ENCODE measurements around the gene CREBBP.

The CREBBP gene

DNA sequence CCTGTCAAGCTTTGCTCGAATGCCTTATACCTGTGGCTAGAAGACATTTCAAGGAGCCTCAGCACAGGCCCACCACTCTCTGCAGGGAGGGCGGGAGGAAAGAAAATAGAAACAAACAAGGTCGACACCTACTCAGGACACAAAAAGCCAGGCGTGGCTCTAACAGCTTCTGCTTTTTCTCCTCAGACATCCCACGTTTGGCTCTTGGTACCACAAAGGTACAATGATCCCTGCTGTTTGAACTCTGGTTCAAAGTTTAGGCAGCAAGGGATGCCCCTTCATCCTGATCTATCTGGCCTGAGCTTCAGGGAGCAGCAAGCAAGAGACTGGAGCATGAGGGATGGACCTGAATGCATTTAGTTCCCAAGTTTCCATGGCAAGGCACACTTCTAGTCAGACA lies 57.1 kb downstream of the CREBBP start:
- no peak for FAIRE-seq

DNA sequence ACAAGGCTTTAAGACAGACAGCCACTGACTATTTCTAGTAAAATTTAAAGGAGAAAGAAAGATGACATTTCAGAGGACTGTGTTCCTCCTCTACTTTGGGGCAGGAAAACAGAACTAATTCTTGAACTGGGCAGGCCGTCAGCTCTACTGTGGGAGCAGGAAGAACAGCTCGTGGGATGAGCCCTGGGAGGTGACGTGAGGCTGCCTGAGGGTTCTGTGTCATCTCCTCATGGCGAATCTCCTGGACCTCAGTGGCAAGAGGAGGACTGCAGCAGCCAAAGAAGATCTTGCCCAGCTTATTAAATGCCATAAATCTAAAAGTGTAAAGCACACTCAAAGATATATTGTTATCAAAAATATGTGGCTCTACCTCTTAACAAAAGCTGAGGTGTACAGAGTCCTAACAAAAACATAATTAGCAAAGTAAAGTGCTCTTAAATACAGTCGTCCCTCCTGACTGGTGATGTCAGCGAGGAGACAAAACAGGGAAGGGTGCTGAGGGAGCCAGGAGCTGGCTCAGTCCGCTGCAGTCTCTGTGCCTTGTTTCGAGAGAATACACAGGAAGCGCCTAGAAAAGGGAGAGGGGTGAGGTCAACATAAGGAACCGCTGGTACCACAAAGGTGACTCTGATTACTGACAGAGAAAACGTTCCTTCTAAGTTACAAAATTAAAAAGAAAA lies 58.0 kb downstream of the CREBBP start:
- FAIRE-seq: no peak

DNA sequence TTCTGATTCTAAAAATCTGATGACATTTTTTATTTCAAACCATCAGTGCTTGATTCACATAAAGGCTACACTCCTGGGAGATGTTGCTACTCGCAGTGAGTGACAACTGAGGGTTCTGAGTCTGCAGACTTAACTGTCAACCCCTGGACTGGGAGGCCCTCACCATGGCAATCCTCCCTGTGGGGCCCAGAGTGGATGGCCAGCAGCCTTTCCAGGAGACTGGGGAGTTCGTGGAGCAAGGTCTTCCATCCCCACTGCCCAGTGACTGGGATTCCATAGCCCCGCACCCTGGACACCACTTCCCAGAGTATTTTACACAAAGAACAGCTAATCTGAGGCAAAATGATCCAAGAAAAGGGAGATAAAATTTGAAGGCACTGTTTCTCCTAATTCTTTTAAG lies 59.3 kb downstream of the CREBBP start:
- FAIRE-seq: no peak

DNA sequence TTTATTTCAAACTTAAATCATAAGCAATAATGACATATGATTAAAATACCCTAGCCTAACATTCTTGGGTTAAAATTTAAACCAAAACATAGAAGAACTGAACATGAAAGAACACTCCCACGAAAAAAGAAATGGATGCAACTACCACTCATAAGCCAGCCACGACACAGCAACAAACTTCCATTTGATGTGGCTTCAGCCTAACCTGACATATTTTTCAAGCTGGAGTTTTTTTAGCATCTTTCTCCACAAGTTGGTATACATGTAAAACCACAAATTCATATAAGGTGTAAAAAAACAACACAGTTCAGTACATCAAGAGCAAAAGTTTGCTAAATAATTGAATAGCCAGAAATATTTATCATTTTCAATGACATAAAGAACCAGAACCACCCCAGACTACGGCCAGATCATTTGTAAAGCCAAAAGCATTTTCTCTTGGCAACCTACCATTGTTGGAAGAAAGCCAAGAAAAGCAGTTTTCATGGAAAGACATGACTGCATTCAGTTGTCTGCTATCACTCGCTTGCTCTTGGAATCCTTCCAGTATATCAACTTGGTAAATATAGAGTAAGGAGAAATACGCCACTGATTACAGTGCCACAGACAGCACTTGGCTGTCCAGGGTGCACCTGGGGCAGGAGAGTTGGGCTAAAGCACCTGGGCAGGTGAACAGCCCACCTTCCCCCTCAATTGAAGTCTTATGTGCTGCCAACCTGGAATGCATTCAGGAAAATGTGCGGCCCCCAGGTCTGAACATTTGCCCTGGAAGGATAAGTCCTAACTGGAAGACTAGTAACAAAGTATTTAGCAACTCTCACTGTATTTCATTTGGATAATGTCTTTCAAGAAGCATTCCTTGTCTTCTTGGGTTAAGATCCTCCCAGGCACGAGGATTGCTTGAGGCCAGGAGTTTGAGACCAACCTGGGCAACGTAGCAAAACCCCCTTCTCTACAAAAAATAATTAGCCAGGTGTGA lies 60.5 kb downstream of the CREBBP start:
- FAIRE-seq: peak; percentile 98

DNA sequence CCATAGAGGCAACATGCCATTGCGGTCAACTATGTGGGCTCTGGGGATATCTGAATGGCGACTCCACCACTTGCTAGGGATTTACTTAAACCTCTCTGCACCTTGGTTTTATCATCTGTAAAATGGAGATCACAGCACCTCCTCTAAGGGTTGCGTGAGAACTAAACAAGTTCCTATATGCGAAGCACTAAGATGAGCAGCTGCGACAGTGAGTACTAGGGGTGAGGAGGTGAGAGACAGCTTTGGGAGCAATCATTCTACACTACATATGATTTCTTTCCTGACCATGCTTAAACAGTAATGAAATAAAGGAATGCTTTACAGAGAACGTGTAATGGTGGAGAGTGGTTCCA lies 61.4 kb downstream of the CREBBP start:
- no peak for FAIRE-seq

DNA sequence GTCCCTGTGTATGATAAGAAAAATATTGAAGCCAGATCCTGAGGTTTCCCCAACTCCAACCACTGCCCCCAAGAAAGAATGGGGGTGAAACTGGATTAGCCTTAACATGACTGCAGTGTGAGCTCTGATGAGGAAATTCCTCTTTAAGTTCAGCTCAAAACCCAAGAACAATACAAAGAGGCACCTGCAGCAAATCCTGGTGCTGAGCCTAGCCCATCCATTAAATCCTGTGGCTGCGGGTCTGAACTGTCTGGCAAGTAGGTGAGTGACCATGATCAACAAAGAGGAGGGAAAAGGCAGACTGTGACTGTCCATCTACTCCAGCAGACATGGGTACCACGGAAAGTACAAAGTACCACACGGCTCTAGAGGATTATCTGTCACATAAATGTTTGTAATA lies 64.2 kb downstream of the CREBBP start:
- no peak for FAIRE-seq

DNA sequence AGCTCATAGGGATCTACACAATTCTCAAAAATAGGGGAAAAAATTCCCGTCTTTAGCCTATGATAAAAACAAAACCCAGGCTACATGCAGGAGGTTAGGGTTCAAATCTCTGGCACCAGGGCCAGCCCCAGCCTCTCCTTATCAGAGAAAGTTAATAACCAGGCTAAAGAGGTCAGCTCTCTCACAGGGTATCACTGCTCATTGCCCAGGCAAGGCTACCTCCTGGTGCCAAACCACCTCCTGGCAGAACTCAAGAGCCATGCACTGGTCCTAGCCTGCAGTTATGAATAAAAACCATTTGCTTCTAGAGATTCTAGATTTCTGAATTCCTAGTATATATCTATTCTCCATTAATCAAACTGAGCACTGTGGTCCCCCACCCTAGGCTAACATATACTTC lies 65.8 kb downstream of the CREBBP start:
- no peak for FAIRE-seq

DNA sequence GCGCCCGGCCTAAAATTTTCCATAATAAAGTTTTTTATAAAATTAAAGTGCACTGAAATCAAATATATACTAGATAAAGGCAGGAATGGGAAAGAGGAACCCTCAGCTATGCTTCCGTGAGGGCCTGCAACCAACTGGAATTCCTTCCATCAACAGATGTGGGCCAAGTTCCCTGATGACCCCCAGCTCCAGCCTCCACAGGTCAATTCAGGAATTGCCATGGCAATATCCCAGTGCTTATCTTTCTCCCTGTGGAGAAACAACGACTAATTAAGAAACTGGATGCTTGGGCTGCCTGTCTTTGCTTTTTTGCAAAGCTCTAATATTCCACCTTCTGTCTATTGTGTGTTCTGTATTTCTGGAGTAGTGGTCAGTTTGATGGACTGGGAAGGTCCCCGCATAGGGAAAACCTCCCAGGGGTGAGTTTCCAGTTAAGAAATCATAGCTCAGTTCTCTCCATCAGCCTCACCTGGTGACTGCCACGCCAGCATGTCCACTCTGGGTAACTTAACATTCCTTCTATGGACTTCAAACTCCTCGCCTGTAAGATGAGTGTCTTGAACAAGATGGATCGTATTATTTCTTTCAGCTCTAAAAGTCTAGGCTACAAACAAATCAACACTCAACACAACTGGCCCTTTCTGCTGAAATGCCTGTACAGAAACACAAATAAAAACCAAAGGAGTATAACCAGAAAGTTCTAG lies 67.9 kb downstream of the CREBBP start:
- no peak for FAIRE-seq

DNA sequence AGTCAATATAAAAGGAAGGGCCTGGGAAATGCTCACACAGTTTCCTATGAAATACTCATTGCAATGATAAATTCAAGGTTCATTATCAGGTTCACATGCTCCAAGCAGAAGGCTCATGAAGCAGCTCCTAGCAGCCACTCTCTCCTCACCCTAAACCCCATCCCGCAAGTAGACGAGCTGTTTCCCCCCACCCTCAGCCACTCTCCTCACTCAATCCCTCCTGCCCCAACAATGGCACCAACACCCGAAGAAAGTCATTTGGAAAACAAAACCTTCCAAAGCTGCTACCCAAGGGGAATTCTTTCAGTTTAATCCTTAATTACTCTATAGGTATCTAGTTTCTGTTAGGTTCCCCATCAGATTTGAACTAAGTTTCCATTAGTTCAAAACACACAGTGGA lies 69.7 kb downstream of the CREBBP start:
- no peak for FAIRE-seq

DNA sequence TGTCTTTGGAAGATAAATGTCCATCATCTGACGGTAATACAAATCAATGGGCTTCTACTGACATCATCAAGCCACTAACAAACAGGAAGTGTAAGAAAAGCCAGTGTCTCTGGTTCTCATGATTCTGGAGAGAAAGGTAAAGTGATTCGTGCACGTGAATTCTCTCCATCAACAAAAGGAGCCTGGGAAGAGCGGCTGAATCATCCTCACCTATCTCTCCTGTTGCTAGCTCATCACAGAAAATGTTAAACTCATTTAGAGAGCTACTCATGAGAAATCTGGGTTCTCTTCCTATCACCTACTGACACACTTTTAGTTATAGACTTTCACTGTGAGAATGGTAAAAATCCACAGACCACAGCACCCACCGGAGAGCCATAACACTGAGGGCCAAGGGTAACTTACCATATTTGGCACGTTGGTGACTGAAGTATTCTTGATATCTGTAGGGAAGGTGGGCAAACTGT lies 70.3 kb downstream of the CREBBP start:
- no peak for FAIRE-seq

DNA sequence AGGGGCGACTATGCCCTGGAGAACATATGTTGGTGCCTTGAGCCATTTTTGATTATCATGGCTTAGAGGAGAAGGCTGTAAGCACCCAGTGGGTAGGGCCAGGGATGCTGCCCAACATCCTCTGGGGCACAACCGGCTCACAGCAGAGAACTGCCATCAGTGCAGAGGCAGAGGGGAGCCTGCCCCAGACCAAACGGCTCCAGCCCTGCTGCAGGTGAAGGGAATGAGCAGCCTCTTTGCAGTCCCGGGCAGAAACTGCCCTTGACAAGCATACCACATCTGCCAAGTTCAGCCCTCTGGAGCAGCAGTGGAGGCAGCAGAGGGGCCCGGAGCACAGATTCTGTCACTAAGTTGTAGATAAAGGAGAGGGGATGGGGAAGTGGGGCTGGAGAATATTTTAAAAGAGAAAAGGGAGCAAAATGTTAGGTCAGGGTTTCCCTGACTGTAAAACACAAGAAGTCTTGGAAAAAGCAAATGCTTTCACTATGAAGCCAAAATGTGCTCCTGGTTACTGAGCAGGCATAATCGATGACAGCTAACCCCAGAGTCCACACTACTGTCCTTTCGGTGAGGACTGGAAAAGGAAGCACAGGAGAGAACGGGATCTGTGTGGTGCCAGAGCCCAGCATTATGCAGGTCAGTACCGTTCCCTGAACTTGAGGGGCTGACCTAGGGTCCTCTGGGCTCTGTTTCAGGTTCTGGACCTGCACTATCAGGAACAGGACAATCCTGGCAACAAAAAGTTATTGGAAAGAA lies 72.0 kb downstream of the CREBBP start:
- FAIRE-seq: no peak

DNA sequence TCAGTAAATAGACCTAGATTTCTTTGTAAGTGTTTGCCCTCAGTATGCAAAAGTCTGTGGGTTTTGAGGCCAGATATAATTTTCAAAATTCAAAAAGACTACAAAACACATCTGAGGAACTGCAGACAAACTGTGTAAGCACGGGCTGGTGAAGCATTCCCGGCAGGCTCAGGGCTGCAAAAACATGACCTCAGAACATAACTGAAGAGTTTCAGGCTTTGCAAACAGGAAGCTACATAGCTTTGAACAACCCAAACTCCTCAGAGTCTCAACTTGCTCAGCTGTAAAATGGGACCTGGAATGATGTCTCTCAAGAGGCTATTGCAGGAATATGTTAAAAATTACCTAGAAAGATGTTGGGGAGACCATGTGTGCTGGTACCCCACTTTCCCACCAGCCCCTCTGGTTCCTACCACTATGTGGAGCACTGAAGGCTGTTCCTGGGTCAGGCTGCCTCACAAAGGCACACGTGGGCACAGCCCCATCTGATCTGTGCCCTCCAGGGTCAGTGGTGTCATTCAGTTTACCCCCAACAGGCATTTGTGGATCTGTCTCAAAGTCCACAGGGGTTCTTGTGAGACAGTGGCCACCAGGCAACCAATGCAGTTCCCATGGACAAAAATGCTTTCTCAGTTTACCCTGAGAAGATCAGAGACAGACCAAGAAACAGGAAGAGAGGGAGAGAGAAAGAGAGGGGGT lies 72.9 kb downstream of the CREBBP start:
- FAIRE-seq: no peak

DNA sequence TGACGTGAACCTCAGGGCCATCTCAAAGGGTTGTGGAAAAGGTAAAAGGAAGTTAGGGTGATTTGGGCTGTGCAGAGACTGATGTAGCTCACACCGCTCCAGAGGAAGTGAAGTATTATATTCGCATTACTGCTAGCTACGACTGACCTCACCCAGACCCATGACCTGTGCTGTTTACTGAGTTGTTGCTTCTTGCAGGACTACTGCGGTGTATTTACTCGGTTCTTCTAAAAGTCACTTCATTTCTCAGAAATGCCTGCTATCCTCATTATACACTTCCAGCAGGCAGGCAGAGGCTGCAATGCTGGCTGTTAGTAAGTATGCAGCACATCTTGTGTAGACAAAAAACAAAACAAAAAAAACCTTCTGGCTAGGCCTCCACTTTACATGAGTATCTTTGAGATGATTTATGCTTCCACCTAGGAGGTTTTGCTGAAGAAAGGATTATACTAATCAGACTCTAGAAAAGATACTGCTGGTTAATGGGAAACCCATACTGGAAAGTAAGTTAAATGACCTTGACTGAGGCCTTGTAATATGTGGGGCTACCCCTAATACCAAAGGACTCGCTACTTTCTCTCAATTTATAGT lies 76.0 kb downstream of the CREBBP start:
- FAIRE-seq: no peak

DNA sequence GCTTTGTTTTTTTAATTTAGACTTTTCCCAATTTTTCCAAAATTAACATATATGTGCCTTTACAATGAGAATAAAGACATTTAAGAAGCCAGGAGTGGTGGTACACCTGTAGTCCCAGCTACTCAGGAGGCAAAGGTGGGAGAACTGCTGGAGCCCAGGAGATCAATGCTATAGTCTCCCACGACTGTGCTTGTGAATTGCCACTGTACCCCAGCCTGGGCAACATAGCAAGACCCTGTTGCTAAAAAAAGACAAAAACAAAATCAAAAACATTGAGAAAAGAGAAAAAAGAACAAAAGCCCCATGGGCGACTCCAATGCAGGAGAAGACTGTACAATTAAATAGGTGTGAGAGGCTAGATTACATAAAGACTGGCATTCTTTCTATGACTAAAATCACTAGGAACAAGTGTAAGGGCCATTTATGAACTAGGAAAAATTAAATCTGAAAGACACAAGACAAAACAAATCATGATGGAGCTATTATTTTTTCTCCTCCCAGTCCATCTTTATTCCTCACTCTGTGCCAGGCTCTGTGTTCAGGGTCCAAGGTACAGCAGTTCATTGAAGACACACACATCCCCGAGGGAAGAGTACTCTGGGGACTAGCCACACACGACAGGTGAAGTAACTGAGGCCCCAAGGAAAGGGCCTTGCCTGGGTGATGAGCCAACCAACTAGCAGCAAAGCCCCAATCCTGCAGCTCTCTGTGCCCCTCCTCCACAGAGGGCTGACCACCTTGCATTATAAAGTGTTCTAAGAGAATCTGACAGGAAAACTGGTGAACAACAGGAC lies 79.8 kb downstream of the CREBBP start:
- no peak for FAIRE-seq

DNA sequence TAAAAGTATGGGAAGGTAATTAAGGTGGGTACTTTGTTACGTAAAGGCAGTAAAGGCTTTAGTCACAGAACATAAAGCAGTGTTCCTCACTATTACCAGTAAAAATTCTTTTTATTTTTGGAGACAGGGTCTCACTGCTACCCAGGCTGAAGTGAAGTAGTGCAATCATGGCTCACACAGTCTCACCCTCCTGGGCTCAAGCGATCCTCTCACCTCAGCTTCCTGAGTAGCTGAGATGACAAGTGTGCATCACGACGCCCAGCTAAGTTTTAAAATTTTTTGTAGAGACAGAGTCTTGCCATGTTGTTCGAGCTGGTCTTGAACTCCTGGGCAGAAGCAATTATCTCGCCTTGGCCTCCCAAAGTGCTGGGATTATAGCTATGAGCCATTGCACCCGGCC lies 80.5 kb downstream of the CREBBP start:
- FAIRE-seq: no peak

DNA sequence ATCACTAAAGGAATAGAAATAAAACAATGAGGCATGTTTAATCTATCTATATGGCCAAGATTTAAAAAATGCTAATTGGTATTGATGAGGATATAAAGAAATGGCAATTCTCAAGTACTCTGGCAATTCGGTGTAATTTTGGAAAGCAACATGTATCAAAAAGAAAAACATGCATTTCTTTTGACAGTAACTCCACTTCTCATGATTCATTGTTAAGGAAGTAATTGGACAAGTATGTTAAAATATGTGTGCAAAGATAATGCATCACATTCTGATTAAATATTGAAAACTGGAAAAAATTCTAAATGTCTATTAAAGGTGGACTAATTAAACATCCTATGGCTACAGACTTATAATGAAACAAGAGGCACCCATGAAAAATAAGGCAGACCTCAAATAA lies 81.2 kb downstream of the CREBBP start:
- FAIRE-seq: no peak

DNA sequence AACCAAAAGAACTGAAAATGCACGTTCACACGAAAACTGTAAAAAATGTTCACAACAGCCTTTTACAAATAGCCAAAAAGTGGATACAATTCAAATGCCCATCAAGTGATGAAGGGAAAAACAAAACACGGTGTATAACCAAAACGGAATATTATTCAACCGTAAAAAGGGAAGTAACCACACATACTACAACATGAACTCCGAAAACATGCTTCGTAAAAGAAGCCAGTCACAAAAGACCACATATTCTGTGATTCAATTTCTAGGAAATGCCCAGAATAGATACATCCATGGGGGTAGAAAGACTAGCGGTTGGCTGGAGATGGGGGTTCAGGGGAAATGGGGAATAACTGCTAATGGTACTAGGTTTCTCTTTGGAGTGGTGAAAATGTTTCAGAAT lies 81.7 kb downstream of the CREBBP start:
- no peak for FAIRE-seq

DNA sequence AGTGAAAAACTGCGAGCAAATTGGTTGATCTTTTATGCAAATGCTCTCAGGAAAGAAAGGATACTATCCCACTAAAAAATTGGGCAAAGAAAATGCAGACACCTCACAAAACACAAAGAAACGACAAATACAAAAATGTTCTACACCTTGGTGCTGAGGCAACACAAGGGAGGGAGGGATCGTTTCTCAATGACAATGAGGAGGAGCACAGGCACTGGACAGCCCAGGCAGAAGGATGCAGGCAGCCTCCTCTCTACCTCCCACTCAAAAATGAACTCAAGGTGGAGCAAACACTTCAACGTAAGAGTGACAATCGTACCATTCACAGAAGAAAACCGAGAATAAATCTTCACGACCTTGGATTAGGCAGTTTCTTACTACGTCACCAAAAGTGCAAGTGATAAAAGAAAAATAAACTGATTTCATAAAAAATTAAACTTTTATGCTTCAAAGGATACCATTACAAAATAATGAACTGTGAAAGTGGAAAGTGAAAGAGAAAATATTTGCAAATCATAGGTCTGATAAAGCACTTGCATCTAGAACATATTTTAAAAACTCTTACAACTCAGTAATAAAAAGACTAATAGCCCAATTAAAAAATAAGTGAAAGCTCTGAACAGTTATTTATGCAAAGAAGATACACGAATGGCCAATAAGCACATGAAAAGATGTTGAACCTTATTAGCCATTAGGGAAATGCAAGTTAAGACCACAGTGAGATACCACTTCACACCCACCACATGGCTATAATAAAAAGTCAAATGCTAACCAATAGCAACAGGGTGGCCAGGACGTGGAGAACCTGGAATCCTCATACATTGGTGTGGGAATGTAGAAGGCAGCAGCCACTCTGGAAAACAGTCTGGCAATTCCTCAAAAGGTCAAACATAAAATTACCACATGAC lies 82.4 kb downstream of the CREBBP start:
- FAIRE-seq: no peak

DNA sequence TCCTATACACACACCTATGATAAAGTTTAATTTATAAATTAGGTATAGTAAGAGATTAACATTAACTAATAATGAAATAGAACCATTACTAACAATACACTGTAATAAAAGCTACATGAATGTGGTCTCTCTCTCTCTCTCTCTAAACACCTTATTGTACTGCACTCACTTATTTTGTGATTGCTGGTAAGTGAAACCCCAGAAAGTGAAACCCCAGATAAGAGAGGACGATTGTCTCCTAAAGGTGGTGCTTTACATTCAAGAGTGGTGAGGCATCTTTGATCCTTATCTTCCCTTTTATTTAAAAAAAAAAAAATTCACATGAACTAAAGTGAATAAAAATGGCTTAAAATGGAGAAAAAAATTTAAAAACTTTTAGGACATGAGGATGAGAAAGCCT lies 83.0 kb downstream of the CREBBP start:
- FAIRE-seq: no peak

DNA sequence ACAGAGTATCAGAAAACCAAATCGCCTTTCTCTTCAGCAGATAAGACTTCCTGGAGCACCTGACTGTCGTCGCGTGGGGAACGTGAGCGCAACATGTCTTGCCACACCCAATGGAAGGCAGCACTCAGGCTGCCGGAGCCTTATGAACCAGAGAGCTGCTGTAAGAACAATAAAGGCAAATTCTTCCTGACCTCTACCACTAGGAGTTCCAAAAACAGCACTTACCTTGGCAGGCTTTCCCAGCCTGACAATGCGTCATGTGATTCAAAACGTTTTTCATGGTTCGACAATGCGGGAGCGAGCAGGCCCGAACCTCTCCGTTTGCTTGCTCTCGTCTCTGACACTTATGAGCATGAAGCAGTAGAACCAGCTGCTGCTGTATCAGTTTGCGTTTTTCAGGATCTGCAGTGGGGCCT lies 87.3 kb downstream of the CREBBP start:
- no peak for FAIRE-seq
